ENCODE results near the gene ADRM1. TPM values are rescaled to one million over a fixed set of nuclear protein-coding genes. Genes with fewer than 3 reads are reported as not detected.
A peak's percentile ranks its signal among the peaks of the same experiment; 100 is the strongest.

ADRM1 gene
- total RNA-seq, 1 experiment from 2014 or later: 227 TPM

GRCh38 chr20:62336775-62337557, 34.2 kb downstream of the ADRM1 start:
- H3K36me3 Mint-ChIP-seq (ENCODE audit: insufficient read depth, unreplicated experiment): peaks cover 84% of the 10 kb centered on the region
- no TSS peak for BruUV-seq (replicated peaks)
- intact Hi-C loops (cut with micrococcal nuclease; ENCODE audit: unreplicated experiment): no loop called here
- H3K4me3 Mint-ChIP-seq (ENCODE audit: low read depth, unreplicated experiment): no peak overlapping the region
- CTCF ChIA-PET: no interaction called here
- no peak for DNase-seq
- no peaks in the 10 kb centered on the region for H3K9me3 Mint-ChIP-seq (ENCODE audit: low read depth, unreplicated experiment)
- no peak for TF ChIP-seq CTCF (IDR thresholded peaks at IDR 0.05; ENCODE audit: unreplicated experiment)
- peak overlapping the region; percentile 50 for H3K27ac Mint-ChIP-seq (ENCODE audit: unreplicated experiment)
- H3K4me1 Mint-ChIP-seq (ENCODE audit: low read depth, unreplicated experiment): no peaks in the 10 kb centered on the region
- H3K27me3 Mint-ChIP-seq (ENCODE audit: unreplicated experiment): no peaks in the 10 kb centered on the region

GRCh38 chr20:62337558-62338293, 34.9 kb downstream of the ADRM1 start:
- intact Hi-C loops (cut with micrococcal nuclease; ENCODE audit: unreplicated experiment): no loop called here
- no TSS peak for BruUV-seq (replicated peaks)
- no peak overlapping the region for H3K27ac Mint-ChIP-seq (ENCODE audit: unreplicated experiment)
- no peaks in the 10 kb centered on the region for H3K9me3 Mint-ChIP-seq (ENCODE audit: low read depth, unreplicated experiment)
- H3K27me3 Mint-ChIP-seq (ENCODE audit: unreplicated experiment): no peaks in the 10 kb centered on the region
- DNase-seq: no peak
- H3K4me1 Mint-ChIP-seq (ENCODE audit: low read depth, unreplicated experiment): no peaks in the 10 kb centered on the region
- no peak overlapping the region for H3K4me3 Mint-ChIP-seq (ENCODE audit: low read depth, unreplicated experiment)
- TF ChIP-seq CTCF (IDR thresholded peaks at IDR 0.05; ENCODE audit: unreplicated experiment): no peak
- H3K36me3 Mint-ChIP-seq (ENCODE audit: insufficient read depth, unreplicated experiment): peaks cover 84% of the 10 kb centered on the region
- CTCF ChIA-PET: no interaction called here

GRCh38 chr20:62338294-62338620, 35.5 kb downstream of the ADRM1 start:
- Mint-ChIP-seq H3K4me1 (ENCODE audit: low read depth, unreplicated experiment) (no peaks in the 10 kb centered on the region), H3K36me3 (ENCODE audit: insufficient read depth, unreplicated experiment) (peaks cover 84% of the 10 kb centered on the region), H3K27ac (ENCODE audit: unreplicated experiment) (no peak overlapping the region), H3K9me3 (ENCODE audit: low read depth, unreplicated experiment) (no peaks in the 10 kb centered on the region), H3K4me3 (ENCODE audit: low read depth, unreplicated experiment) (no peak overlapping the region), H3K27me3 (ENCODE audit: unreplicated experiment) (no peaks in the 10 kb centered on the region)
- CTCF ChIA-PET: no interaction called here
- intact Hi-C loops (cut with micrococcal nuclease; ENCODE audit: unreplicated experiment): no loop called here
- BruUV-seq (replicated peaks): no TSS peak
- DNase-seq: no peak
- no peak for TF ChIP-seq CTCF (IDR thresholded peaks at IDR 0.05; ENCODE audit: unreplicated experiment)

- no peak overlapping the region for H3K27ac Mint-ChIP-seq (ENCODE audit: unreplicated experiment)
- CTCF ChIA-PET: interaction anchor here (0.9 to 1.4 kb wide), 2 partner anchors 10 to 43 kb away, joined by 4 read pairs; no protein-coding TSS in a partner anchor
- H3K36me3 Mint-ChIP-seq (ENCODE audit: insufficient read depth, unreplicated experiment): peaks cover 89% of the 10 kb centered on the region
- no peaks in the 10 kb centered on the region for H3K4me1 Mint-ChIP-seq (ENCODE audit: low read depth, unreplicated experiment)
- no TSS peak for BruUV-seq (replicated peaks)
- intact Hi-C loops (cut with micrococcal nuclease; ENCODE audit: unreplicated experiment): no loop called here
- no peak for DNase-seq
- H3K4me3 Mint-ChIP-seq (ENCODE audit: low read depth, unreplicated experiment): no peak overlapping the region
- no peak for TF ChIP-seq CTCF (IDR thresholded peaks at IDR 0.05; ENCODE audit: unreplicated experiment)
- H3K9me3 Mint-ChIP-seq (ENCODE audit: low read depth, unreplicated experiment): no peaks in the 10 kb centered on the region
- H3K27me3 Mint-ChIP-seq (ENCODE audit: unreplicated experiment): no peaks in the 10 kb centered on the region
Observed at GRCh38 chr20:62339647-62340062, 36.9 kb downstream of the ADRM1 start.

All from Calu3 (cell line).